Esophagus mucosa (tissue), 1 donor: Measurements from ENCODE around the gene SUCO. TPM values are rescaled to one million over a fixed set of nuclear protein-coding genes. Genes with fewer than 3 reads are reported as not detected.

Experiments
- ATAC-seq: fragments of 200-7000 bp; cut with Tn5 transposase; one replicate; pipeline ENCODE4 v1.9.1; 2020
- total RNA-seq: library from RNA; stranded (reverse); gene quantifications from one replicate; pipeline ENCODE4 v1.2.4, GENCODE V29; 2023
- donor health status: DM: yes; HTN: yes; CAD: no.

SUCO gene
- total RNA-seq, 1 donor from 2014 or later = 13.5 TPM

GRCh38 chr1:172515436-172515835, 17.5 kb upstream of the SUCO start:
- ATAC-seq = no peak

- no peak for ATAC-seq
These were observed 17.0 kb upstream of the SUCO start for GRCh38 chr1:172515927-172516326.

GRCh38 chr1:172517081-172517480, 15.9 kb upstream of the SUCO start:
- ATAC-seq = no peak

DNA sequence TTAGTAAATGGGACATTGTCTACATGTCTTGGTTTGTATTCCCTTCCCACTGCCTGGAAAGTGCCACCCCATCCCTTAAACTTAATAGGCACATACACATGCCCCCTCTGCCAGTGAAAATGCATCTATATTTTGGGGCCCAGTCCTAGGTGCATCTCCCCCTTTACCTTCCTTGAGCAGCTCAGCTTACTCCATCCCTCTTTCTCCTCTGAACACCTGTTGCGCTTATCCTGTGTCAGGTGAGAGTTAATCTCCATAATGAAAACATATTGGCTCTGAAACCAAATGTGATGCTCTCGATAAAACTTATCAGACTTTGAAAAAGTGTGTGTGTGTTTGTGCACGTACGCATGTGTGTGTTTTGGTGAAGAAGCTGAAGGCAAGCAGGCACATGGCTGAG, 15.4 kb upstream of the SUCO start:
- ATAC-seq = no peak

GRCh38 chr1:172529304-172529703, 3.6 kb upstream of the SUCO start:
- ATAC-seq = no peak

DNA sequence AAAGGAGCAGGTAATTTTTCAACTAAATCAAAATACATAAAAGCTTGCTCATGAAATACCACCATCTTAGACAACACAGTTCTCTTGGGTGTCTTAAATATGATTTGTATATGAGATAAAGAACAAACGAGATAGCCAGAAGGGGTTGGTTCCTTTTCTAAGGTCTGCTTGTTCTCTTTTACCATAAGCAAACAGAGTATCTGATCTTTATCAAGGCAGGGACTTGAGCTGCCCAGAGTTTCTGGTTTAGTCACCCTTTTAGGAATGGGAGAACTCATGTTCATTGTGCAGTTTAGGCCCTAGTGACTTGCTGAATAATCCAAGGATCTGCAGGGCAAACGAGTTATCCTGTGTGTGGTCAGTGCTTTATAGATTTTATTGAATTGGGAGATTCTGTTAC, 3.0 kb upstream of the SUCO start:
- no peak for ATAC-seq

DNA sequence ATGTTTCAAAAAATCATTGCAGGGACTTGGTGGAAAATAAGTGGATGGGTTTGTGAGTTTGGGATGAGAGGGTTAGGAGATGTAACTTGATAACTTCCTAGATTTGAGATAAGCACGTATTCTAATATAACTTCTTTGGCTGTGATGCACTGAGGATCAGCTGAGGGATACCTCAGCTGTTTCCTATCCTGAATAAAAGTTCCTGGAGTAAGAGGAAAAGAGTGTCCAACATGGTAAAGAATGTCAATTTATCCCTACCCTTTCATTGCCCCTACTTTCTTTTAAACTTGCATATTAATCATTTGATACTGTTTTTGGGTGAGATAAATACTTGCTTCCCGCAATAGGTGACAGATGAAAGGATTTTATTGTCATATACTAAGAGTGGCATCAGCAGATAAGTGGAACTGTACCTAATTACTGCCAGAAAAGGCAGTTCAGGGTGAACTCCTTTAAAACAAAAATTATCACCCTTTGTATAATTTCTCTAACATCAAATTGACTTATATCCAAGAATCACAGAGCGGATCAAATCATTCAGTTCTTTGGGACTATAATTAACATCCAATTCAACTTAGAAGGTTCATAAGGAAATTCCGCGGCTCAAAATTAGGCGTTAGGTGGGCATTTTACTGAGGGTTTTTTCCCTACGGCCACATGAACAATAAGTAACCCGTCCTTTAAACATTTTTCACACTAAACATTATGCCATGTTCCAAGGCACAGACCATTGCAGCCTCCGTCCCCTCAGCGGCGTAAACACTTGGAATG, 1.4 kb upstream of the SUCO start:
- ATAC-seq = no peak

DNA sequence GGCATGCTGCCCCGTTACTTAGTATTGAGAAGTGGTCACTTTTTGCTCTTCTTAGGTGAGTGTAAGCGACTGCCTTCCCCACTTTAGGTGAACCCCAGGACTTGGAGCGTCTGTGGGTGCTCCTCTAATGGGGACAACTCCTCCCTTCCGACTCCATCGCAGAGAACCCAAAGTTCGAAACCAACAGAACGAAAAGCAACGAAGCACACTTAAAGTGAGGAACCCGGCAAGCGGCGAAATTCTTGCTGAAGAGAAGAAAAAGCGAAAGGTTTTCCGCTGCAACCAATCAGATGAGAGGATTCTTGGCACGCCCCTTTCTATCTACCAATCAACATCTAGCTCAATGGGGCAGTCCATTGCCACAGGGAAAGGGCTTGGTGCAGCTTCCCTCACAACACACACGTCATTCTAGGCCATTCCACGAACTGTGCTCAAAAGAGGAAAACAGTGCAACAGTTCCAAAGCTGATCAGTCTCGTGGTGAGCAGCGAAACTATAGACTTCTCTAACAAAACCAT, 709 bp upstream of the SUCO start:
- peak; percentile 87 for ATAC-seq

DNA sequence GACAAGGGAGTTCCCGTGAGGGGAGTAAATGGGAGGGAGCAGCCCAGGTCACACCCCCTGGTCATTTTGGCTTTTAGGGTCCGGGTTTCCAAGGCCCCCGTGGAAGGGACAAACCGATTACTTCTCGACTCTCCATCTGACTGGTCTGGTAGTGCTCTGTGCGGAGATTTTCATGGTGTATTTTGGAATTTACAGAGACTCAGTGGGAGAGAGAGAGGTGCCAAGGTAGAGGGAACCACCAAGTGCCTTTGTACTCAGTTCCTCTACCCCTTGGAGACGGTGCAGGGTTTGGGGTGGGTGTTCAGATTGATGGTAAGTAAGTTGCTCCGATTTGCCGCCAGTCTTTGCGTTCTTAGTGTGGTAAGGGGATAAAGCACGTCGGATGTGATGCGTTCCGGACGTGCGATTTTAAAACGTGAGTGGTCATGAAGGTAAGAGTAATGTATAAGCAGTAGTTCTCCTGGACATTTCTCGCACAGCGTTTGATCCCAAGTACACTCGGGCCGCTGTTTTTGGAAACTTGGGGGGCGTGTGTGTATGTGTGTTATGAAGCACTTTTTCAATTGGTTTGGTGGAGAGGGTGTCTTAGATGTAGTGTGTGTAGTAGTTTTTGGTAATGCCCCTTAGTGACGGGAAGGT, 682 bp downstream of the SUCO start:
- peak; percentile 29 for ATAC-seq

GRCh38 chr1:172536256-172536655, 3.3 kb downstream of the SUCO start:
- ATAC-seq = no peak

- ATAC-seq = no peak
These were observed 4.4 kb downstream of the SUCO start for GRCh38 chr1:172537366-172537765.

- ATAC-seq = no peak
These were observed 5.0 kb downstream of the SUCO start for GRCh38 chr1:172537827-172538391.

DNA sequence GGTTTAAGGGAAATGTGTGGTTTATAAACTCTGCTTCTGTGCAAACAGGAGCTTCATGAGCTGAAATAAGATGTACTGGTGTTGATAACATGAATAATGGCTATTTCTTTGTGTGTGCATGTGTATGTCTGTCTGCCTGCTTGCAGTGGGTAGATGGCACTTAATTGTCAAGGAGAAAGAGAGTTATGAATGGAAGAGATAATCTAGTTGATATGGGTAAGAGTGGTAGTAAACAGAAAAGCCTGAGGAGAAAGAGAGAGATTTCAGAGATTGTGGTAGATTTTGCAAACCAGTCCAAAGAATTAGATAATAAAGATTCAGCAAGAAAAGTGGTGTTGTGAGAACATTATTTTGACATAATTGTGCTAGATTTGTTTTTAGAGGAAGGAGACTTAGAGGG, 7.7 kb downstream of the SUCO start:
- no peak for ATAC-seq

DNA sequence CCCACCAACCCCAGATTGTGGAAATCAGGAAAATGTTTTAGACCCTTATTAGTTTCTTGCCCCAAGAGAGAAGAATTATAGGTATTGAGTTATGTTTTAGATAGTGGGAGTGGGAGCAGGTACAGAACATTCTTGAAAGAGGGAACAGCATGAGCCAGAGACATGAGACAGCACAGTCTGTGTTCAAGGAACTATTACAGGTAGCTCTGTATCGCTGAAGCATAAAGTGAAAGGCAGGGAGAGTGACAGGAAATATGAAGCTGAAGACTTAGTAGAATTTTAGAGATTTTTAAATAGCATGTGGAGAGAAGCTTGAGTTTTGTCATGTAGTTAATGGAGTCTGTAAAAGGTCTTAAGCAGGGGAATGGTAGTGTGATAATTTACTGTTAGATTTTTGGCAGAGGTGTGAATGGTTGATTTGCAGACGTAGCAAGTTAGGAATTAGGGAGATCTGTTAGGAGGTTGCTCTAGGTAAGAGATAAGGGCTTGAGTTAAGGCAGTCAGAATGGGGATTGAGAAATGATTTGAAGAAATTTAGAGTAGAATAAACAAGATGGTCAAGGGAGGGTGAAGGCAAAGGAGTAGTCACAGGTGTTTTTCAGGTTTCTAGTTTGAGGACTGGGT, 11.6 kb downstream of the SUCO start:
- ATAC-seq = no peak

DNA sequence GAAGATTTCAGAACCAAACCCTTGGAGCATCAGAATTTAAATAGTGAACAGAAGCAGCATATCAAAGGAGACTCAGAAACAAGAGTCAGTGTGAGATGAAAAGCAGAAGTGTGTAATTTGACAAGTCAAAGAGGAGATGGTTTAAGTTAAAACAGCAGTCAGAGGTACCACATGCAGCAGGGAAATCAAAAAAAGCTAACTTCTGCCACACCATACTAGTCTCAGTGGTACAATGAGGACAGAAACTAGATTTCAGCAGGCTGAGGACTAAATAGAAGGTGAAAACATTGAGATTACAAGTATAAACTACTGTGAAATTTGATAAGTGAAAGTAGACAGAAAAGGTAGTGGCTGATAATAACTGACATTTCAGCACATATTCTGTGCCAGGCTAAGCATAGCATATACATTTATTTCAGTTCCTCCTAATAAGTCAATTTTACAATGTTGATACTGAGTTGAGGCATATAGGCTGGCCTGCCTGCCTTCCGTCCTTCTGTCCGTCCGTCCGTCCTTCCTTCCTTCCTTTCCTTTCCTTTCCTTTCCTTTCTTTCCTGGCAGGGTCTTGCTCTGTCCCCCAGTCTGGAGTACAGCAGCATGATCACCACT, 12.6 kb downstream of the SUCO start:
- ATAC-seq = no peak

DNA sequence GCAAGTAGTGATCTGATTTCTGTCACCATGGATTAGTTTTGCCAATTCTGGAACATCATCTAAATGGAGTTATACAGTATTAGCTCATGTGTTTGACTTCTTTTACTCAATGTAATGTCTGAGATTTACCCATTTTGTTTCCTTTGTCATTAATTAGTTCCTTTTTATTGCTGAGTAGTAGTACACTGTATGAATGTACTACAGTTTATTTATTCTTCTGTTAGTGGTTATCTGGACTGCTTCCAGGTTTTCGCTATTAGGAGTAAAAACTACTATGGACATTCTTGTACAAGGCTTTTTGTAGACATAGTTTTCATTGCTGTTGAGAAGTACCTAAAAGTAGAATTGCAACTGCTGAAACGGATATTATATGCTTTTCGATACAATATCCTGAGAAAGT, 14.1 kb downstream of the SUCO start:
- no peak for ATAC-seq

GRCh38 chr1:172549621-172550280, 16.8 kb downstream of the SUCO start:
- ATAC-seq = no peak

DNA sequence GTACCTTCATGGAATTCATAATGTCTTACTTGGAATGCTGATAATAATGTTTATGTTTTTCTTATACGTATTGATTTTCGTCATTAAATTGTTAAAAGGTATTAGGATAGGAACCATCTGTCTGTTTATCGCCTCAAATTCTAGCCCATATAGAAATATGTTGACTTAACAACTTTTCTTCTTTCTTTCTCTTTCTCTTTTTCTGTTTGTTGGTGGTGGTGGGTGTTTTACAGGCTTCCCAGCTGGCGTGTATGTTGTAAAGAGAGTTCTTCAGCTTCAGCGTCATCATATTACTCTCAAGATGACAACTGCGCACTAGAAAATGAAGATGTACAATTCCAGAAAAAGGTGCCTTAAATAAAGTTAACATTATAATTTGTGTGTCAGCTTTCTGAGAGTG, 18.3 kb downstream of the SUCO start:
- ATAC-seq = no peak

DNA sequence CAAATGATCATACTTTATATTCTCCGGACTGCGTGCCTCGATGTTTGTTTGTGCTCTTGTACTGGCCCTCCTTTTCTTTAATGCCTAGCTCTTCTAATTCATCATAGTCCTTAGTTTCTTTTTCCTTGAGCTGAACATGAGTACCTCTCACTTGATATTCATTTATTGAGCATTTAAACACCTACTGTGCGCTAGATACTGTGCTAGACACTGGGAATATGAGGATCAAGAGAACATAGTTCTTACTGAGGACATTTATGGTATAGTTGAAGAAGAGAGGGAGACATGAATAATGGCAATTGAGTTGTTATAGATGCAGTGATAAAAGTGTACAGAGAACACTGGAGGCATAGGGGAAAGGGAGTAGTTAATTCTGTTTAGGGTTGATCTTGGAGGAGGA, 22.0 kb downstream of the SUCO start:
- no peak for ATAC-seq

- no peak for ATAC-seq
These were observed 23.5 kb downstream of the SUCO start for GRCh38 chr1:172556461-172556860.

- ATAC-seq = no peak
These were observed 24.3 kb downstream of the SUCO start for GRCh38 chr1:172557270-172557669.

- ATAC-seq = no peak
These were observed 26.7 kb downstream of the SUCO start for GRCh38 chr1:172559572-172560210.
